ENCODE data around the gene MECR. TPM values are rescaled to one million over a fixed set of nuclear protein-coding genes. Genes with fewer than 3 reads are reported as not detected.

The MECR gene
- total and polyA plus RNA-seq, 2 experiments from 2014 or later, result 25.7 to 32.3 TPM

DNA sequence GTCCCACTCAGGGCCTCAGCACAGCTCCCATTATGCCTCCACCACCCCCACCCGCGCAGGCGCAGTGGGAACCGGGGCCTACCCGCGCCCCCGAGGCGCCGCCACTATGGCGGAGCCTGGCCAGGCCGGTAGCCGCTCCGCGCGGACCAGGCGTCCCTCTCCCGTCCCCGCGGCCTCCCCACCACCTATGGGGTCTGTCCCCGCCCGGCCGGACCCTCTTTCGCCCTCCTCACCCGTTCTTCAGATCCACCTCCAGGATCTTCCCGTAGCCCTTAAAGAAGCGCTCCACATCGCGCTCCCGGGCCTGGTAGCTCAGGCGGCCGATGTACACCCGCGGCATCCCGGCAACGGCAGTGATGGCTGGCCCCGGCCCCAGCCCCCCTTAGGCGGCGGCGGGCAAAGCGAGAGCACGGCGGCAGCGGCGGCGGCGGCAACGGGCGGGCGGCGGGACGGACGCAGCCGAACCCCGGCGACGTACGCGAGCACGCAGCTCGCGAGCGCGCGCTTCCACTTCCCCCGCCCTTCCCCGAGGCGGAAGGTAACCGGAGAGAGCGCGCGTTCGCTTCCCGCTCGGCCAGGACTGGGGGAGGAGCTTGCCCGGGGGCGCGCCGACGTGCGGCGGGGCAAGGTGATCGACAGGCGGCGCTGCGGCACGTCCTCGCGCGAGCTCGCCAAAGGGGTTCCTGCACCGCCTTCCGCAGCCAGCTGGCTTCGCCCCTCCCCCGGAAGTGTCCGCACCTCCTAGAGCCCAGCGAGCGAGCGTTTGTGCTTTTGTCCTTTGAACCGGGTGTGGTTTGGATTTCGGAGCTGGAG is 49.1 kb downstream of the MECR start, which contains the start of gene SRSF4:
Gene SRSF4 (minus strand): TSS at position 488 of the 813 bp plus-strand sequence. CDS start 148 bp downstream, at position 340.
- Histone ChIP-seq H4K20me1 (replicated peaks; ENCODE audit: insufficient read depth) (peaks cover 32% of the 10 kb centered on the region), H3F3A (replicated peaks; ENCODE audit: low read depth) (0 out of 2 replicates have a peak, but pooled peaks cover 11% of the 10 kb centered on the region), H3K4me2 (peak within 1 kb of the TSS; percentile 96), H3K9me2 (ENCODE audit: insufficient read depth) (no peaks in the 10 kb centered on the region), H3K4me3 (peak within 1 kb of the TSS; percentile 88), H3K27ac (ENCODE audit: low read depth) (peak within 1 kb of the TSS; percentile 98), H3K79me2 (replicated peaks; ENCODE audit: insufficient read depth) (peaks cover 48% of the 10 kb centered on the region), H2AFZ (no peak within 1 kb of the TSS), H3K4me1 (ENCODE audit: insufficient read depth) (peaks cover 36% of the 10 kb centered on the region), H3K27me3 (ENCODE audit: insufficient read depth) (no peaks in the 10 kb centered on the region), H3K36me3 (ENCODE audit: insufficient read depth) (peaks cover 6% of the 10 kb centered on the region; the same call in 1 of the 2 replicates)
- Mint-ChIP-seq H3K9me3 (no peaks in the 10 kb centered on the region), H3K4me3 (peak within 1 kb of the TSS; percentile 97), H3K27me3 (ENCODE audit: insufficient read depth, low read depth, poor library complexity) (peaks cover 13% of the 10 kb centered on the region), H3K27ac (peak within 1 kb of the TSS; percentile 98), H3K36me3 (ENCODE audit: low read depth) (peaks cover 34% of the 10 kb centered on the region), H3K4me1 (peaks cover 47% of the 10 kb centered on the region)
- ATAC-seq (peak; percentile 85), DNase-seq (ENCODE audit: low spot score) (peak; percentile 99)
- TF ChIP-seq ZNF331 (CRISPR knock-in tag; IDR thresholded peaks at IDR 0.05; ENCODE audit: low read depth) (no peak), REST (IDR thresholded peaks at IDR 0.05; ENCODE audit: unreplicated experiment) (no peak), NANOG (IDR thresholded peaks at IDR 0.05; ENCODE audit: borderline replicate concordance) (no peak), CTCF (conservative IDR thresholded peaks at IDR 0.05; ENCODE audit: low read depth in 2 of 2) (peak; percentile 39 to 77), EZH2 (IDR thresholded peaks at IDR 0.05; ENCODE audit: low read depth, unreplicated experiment) (no peak), POLR2AphosphoS5 (IDR thresholded peaks at IDR 0.05; ENCODE audit: low read depth) (peak; percentile 75; the same call in 1 of the 2 replicates), ZNF114 (CRISPR knock-in tag; IDR thresholded peaks at IDR 0.05) (no peak), STAT1 (IDR thresholded peaks at IDR 0.05; ENCODE audit: unreplicated experiment) (no peak), CREB1 (CRISPR knock-in tag; IDR thresholded peaks at IDR 0.05; ENCODE audit: low read depth) (peak; percentile 73), ETS1 (IDR thresholded peaks at IDR 0.05) (peak; percentile 62; the same call in 1 of the 2 replicates), EZH2phosphoT487 (IDR thresholded peaks at IDR 0.05; ENCODE audit: unreplicated experiment) (no peak), JUNB (IDR thresholded peaks at IDR 0.05; ENCODE audit: unreplicated experiment) (no peak)
- TF ChIP-seq, protein P1, sequence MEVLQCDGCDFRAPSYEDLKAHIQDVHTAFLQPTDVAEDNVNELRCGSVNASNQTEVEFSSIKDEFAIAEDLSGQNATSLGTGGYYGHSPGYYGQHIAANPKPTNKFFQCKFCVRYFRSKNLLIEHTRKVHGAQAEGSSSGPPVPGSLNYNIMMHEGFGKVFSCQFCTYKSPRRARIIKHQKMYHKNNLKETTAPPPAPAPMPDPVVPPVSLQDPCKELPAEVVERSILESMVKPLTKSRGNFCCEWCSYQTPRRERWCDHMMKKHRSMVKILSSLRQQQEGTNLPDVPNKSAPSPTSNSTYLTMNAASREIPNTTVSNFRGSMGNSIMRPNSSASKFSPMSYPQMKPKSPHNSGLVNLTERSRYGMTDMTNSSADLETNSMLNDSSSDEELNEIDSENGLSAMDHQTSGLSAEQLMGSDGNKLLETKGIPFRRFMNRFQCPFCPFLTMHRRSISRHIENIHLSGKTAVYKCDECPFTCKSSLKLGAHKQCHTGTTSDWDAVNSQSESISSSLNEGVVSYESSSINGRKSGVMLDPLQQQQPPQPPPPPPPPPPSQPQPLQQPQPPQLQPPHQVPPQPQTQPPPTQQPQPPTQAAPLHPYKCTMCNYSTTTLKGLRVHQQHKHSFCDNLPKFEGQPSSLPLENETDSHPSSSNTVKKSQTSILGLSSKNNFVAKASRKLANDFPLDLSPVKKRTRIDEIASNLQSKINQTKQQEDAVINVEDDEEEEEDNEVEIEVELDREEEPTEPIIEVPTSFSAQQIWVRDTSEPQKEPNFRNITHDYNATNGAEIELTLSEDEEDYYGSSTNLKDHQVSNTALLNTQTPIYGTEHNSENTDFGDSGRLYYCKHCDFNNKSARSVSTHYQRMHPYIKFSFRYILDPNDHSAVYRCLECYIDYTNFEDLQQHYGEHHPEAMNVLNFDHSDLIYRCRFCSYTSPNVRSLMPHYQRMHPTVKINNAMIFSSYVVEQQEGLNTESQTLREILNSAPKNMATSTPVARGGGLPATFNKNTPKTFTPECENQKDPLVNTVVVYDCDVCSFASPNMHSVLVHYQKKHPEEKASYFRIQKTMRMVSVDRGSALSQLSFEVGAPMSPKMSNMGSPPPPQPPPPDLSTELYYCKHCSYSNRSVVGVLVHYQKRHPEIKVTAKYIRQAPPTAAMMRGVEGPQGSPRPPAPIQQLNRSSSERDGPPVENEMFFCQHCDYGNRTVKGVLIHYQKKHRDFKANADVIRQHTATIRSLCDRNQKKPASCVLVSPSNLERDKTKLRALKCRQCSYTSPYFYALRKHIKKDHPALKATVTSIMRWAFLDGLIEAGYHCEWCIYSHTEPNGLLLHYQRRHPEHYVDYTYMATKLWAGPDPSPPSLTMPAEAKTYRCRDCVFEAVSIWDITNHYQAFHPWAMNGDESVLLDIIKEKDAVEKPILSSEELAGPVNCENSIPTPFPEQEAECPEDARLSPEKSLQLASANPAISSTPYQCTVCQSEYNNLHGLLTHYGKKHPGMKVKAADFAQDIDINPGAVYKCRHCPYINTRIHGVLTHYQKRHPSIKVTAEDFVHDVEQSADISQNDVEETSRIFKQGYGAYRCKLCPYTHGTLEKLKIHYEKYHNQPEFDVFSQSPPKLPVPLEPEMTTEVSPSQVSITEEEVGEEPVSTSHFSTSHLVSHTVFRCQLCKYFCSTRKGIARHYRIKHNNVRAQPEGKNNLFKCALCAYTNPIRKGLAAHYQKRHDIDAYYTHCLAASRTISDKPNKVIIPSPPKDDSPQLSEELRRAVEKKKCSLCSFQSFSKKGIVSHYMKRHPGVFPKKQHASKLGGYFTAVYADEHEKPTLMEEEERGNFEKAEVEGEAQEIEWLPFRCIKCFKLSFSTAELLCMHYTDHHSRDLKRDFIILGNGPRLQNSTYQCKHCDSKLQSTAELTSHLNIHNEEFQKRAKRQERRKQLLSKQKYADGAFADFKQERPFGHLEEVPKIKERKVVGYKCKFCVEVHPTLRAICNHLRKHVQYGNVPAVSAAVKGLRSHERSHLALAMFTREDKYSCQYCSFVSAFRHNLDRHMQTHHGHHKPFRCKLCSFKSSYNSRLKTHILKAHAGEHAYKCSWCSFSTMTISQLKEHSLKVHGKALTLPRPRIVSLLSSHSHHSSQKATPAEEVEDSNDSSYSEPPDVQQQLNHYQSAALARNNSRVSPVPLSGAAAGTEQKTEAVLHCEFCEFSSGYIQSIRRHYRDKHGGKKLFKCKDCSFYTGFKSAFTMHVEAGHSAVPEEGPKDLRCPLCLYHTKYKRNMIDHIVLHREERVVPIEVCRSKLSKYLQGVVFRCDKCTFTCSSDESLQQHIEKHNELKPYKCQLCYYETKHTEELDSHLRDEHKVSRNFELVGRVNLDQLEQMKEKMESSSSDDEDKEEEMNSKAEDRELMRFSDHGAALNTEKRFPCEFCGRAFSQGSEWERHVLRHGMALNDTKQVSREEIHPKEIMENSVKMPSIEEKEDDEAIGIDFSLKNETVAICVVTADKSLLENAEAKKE (CRISPR knock-in tag; IDR thresholded peaks at IDR 0.05), result no peak
